Activated CD4-positive, alpha-beta T cell treated with anti-CD3 and anti-CD28 coated beads for 1 hour (primary cell): ENCODE measurements around the gene ADCY7.

Experiments
- DNase-seq: peaks from one replicate; pipeline ENCODE4 v3.0.0-alpha.2; 2020

Gene ADCY7

DNA sequence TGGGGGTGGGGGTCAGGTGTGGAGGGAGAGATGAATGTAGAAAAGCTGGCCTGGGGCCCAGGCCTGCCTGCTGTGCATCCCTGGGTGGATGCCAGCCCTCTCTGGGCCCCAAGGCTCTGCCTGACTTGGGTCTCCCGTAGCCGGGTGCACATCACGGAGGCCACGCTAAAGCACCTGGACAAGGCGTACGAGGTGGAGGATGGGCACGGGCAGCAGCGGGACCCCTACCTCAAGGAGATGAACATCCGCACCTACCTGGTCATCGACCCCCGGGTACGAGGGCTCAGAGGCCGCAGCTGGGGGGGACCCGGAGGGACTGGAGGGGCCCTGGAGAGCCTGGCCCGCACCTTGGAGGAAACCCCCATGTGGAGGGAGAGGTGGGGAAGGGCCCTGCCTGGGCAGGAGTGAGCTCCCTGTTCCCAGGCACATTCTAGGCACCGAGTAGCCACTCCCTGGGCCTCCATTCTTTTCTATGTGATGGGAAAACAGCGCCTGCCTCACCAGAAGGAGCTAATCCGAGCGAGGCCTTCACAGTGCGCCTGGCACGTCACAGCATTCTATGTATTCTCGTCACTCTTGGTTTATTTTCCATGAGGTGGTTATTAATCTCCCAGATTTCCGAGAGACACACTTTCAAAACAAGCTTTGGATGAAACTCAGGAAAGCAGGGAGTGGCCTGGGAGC lies 34.7 kb downstream of the ADCY7 start:
- no peak for DNase-seq

DNA sequence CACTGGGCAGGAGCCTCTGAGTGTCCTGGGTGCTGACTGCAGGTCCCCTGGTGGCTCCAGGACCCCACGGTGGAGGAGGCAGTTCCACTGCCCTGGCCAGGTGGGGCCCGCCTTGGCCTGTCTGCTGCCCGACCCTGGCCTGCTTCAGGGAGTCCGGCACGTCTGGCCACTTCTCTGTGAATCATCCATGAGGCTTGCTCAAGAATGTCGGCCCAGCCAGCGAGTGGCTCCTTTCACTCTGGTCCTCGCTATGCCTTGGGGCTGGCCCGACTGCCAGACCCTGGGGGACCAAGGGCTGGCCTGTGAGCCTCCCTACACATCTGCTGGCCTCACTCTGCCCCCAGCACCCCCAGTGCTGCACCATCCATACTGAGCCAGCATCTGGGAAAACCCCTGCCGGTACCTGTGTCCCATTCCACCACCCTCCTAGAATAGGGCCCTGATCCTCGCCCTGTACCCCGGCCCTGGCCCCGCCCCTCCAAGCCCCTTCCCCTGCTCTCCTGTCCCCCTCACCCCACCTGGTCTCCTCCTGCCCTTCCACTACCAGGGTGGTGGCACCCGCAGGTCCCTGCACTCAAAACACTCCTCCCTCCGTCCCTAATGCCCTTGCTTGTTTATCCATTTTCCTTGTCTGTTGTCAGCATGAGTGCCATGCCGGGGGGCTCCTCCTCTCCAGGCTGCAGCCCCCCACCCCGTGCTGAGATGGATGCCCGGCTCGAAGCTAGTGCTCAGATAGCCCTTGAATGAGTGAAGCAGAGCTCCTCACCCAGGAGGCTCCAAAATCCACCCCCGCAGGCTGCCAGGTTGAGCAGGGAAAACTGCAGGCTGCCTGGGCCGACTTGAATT lies 35.5 kb downstream of the ADCY7 start:
- DNase-seq: no peak

DNA sequence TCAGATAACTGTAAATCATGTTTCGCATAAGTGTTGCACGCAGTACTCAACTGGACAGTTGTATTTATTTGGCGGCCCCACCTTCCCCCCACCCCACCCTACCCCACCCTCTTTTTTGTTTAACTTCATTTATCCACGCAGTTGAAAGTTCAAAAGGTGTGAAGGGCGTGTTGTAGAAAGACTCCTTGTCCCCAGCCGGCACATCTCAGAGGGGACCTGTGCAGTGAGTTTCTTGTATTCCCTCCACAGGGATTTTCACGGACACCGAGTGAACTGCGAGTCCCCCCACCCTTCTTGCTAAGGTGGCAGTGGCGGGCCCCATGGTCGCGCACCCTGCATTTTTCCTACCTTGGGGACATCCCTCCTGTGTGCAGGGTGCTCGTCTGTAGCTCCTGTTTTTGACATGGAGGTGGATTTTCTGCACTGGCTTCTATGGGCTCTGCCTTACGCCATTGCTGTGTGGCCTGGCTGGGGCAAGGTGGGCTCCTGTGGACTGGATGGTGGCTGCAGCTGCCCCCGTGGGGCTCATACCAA lies 36.2 kb downstream of the ADCY7 start:
- no peak for DNase-seq

DNA sequence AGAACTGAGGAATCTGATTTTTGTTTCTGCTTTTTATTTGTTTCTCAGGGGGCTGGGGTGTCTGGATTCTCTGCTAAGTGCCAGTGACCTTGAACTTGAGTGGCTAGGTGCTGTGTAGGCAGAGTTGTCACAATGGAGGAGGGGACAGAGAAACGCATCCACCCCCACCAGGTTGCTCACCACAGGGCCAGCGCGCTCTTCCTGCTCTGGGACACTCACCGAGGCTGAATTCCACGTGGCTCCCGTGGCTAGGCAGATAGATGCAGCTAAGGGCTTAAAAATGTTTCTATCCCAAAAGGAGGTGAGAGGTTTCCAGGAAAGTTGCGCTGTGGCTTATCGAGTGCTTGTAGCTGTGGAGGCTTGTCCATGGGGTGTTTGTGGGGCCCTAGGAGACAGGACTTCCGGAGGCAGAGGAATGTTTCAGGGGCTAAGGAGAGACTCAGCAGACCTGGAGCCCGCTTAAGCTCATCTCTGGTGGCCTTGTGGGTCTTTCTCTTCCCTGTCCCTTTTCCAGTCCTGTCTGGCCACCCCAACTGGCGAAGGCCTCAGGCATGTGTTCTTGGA lies 36.8 kb downstream of the ADCY7 start:
- DNase-seq: no peak

DNA sequence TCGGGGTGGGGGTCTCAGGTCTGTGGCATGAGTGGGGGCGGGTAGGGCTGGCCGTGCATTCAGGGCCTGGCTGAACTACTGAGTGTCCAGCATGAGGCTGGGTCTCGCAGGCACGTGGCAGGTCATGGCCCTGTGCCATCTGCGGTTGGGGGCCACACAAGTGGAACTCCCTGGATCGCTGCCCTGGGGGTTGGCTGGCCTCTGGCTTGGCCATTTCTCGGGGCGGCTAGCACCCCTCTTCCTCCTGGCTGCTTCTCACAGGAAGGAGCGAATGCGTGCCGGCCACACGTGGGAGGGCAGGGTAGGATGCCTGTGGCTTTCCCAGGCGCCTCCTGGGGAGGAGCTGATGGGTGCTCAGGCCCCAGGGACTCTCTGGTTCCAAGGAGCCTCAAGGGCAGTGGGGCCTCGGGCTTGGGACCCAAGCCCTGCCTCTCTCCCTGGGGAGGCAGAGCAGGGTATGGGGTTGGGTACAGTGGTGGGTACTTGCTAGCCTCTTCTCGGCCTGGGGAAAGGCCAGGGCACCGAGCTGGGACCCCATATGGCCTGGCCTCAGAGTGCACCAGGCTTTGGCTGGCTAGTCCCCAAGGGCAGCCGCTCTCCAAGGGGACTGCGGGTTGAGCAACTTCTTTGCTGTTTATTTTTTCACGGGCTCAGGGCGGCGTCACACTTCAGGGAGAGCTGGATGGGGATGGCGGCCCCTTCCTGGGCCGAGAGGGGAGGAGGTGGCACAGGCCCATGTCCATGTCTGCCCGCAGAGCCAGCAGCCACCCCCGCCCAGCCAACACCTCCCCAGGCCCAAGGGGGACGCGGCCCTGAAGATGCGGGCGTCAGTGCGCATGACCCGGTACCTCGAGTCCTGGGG lies 37.5 kb downstream of the ADCY7 start:
- no peak for DNase-seq

DNA sequence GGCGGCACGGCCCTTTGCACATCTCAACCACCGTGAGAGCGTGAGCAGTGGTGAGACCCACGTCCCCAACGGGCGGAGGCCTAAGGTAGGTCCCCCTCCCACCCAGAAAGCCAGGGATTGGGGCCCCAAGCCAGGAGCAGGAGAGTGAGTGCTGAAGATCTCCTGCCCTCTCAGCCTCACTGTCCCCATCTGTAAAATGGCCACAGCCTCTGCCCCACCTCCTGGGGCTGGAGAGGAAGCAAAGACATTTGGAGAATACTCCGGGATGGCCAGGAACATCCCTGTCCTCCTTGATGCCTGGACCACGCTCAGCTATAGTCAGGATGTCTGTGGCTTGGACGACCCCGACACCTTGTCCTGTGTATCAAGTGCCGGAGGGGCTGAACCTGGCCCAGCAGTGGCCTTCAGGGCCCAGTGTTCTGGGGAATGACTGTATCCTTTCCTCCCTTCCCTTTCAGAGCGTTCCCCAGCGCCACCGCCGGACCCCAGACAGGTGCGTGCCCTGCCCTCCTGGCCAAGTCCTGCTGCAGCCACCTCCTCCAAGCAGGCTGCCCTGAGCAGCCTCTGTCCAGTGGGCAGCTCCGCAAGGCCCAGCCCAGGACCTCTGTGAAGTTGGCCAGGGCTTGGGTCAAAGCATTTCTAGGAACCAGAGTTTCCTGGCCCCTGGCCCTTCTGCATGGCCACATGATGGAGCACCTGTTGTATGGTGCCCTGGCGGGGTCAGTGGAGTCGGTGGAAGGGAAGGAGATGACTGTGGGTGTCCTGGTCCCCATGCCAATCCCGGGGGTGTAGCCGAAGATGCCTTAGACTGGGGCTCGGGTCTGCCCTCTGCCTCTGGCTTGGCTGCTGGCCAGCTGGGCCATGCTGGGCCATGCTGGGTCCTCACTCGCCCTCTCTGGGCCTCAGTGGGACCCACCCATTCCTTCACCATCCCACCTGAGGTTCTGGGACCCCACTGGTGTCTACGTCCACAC lies 38.4 kb downstream of the ADCY7 start:
- DNase-seq: no peak

DNA sequence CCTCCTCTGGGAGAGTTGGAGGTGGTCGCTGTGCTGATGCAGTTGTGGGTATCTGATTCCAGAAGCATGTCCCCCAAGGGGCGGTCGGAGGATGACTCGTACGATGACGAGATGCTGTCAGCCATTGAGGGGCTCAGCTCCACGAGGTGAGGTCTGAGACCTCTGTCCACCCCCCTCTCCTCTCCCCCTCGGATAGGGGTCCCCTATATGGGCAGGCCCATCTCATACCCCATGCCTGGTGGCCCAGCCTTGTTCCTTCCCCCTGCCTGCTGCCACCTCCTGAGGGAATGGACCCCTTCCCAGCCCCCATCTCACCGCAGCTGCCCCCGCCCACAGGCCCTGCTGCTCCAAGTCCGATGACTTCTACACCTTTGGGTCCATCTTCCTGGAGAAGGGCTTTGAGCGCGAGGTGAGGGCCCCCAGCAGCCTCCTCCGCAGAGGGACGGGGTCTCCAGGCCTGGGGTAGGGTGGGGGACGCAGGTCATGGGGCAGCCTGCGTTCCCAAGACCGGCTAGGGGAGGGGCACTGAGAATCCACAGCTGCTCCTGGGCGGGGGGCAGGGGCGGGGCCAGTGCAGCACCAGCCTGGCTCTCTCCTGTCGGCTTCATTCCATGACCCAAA lies 39.2 kb downstream of the ADCY7 start:
- DNase-seq: no peak

DNA sequence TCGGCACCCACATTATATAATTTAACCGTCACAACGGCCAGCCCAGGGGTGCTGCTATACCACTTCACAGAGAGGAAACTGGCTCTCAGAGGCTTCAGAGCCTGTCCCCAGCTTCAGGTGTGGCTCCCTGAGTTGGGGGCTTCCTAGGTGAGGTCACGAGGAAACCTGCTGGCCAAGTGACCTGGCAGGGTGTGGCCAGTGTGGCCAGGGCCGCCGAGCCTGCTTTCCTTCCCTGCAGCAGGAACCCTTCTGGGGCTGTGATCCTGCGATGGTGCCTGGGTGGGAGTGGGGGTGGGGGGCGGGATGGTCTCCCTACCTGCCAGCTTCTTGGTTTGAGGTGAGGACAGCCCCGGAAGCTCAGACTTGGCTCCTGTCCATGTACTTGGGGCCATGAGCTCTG lies 39.9 kb downstream of the ADCY7 start:
- DNase-seq: peak; percentile 1

DNA sequence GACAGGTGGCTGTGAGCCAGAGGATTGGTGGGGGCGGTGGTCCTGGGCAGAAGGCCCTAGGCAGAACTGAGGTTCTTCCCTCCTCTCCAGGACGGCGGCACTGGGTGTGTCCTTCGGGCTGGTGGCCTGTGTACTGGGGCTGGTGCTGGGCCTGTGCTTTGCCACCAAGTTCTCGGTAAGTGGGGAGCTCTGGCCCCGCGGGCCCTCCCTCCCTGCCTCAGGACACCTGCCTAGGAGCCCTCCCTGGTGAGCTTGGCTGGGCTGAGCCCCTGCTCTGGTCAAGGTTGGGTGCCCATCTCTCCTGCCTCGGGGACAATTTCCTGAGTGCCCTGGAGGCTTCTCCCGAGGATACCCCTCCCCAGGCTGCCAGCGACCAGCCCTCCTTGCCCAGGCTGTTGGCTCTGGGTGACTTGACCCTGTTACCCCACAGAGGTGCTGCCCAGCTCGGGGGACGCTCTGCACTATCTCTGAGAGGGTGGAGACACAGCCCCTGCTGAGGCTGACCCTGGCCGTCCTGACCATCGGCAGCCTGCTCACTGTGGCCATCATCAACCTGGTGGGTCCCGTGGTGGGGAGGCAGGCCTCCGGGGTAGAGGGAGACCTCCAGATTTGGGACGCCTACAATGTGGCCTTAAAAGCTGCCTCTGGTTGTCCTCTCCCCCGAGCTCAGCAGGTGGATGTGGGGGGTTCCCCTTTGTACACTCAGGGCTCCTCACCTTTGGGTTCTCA lies 42.0 kb downstream of the ADCY7 start:
- no peak for DNase-seq

DNA sequence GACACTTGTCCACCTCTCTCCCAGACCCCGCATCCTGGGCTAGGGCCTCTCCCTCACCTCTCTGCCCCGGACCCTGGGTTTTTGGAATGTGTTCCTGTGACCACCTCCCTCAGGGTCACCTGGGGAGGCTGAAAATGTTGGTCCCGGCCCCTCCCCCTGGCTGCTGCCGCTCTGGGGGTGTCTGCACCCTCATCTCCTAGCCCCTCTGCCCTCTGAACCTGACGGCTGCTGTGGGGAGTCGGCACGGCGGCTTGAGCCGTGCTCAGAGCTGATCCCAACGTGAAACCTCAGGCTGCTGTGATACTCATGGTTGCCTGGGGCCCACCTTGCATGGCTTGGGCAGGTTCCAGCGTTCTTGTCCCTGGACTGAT lies 42.8 kb downstream of the ADCY7 start:
- no peak for DNase-seq

DNA sequence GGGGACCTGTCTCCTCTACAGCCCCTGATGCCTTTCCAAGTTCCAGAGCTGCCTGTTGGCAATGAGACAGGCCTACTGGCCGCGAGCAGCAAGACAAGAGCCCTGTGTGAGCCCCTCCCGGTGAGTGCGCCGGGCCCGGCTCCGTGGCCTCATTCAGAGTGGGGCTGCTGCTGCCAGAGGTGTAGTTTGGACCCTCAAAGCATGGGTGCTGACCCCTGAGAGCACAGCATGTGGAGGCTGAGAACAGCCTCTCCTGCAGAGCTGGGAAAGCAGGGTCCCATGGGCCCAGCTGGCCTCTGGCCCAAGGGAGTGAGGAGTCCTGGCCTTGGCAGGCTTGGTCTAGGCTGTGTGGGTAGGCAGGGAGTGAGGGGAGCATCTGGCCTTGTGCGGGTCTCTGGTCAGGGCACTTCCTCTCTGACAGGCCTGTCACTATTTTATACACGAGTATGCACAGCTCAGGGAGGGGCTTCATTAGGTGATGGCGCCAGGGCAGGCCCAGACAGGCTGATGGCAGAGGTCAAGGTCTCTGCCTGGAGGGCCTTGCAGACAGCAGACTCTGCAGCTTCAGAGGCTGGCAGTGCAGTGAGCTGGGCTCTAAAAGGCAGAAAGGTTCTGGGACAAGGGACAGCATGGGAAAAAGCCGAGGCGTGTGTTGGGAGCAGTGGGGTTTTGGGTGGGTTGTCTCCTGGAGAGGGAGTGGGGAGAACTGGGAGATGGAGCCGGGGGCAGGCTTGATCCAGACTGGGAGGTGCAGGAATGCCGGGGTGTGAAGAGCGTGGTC lies 43.4 kb downstream of the ADCY7 start:
- DNase-seq: no peak

DNA sequence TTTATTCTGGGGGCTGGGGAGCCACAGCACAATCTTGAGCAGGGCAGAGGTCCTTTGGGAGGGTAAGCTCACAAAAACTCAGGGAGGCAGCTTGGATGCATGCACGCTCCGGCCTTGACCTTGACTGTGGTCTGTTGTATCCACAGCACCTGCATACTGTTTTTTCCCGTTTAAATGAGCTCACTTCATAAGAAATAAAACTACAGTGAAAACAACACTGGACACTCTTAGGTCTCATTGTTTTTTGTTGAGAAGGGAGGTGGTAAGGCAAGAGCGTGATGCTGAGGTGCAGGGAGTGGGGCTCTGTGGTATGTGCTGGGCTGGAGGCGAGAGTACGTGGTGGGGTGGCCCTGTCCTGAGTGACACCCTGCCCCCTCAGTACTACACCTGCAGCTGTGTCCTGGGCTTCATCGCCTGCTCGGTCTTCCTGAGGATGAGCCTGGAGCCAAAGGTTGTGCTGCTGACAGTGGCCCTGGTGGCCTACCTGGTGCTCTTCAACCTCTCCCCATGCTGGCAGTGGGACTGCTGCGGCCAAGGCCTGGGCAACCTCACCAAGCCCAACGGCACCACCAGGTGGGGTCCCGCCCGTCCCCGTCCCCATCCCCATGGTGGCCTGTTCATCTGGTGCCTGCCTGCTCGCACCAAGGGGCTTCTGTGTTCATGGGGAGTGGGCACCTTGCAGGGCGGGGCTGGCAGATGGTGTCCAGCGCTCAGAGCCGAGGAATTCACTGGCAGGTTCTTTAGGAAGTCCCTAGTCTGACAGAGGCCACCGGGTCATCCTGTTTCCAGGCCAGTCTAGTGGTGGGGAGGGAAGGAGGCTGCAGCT lies 44.2 kb downstream of the ADCY7 start:
- DNase-seq: no peak

DNA sequence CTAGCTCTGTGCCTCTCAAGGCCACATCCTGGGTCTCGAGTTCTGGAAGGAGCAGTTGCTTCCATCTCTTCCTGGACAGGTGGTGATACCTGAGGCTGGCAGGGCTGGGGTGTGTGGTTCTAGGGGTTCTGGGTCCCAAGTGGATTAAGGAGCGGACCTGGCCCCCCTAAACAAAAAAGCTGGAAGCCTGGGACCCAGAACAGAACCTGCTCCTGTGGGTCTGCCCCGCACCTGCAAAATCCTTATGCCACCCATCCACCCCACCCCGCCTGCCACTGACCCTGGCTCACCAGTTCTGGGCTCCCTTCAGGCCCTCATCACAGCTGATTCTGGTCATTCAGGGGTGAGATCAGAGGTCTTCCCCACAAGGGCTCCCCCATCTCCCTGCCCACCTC lies 44.8 kb downstream of the ADCY7 start:
- DNase-seq: no peak

DNA sequence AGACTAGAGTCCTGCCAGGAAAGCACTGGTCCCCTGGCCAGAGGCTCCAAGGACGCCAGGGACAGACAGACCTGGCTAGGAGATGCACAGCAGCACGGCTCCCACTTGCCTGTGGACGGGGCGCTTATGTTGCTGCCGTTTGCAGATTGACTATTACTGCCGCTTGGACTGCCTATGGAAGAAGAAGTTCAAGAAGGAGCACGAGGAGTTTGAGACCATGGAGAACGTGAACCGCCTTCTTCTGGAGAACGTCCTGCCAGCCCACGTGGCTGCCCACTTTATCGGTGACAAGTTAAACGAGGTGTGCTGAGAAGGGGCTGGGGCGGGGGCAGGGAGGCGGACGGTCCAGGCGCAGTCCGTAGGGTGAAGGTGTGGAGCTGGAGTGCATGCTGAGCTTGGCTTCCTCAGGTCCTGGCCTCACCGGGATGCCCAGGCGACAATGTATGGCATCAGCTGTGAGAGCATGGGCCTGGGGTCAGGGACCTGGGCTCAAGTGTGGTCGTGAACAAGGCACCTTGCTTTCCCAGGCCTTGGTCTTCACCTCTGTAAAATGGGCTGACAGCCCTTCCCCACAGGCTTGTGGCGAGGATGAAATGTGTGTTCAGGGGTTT lies 45.6 kb downstream of the ADCY7 start:
- DNase-seq: no peak

DNA sequence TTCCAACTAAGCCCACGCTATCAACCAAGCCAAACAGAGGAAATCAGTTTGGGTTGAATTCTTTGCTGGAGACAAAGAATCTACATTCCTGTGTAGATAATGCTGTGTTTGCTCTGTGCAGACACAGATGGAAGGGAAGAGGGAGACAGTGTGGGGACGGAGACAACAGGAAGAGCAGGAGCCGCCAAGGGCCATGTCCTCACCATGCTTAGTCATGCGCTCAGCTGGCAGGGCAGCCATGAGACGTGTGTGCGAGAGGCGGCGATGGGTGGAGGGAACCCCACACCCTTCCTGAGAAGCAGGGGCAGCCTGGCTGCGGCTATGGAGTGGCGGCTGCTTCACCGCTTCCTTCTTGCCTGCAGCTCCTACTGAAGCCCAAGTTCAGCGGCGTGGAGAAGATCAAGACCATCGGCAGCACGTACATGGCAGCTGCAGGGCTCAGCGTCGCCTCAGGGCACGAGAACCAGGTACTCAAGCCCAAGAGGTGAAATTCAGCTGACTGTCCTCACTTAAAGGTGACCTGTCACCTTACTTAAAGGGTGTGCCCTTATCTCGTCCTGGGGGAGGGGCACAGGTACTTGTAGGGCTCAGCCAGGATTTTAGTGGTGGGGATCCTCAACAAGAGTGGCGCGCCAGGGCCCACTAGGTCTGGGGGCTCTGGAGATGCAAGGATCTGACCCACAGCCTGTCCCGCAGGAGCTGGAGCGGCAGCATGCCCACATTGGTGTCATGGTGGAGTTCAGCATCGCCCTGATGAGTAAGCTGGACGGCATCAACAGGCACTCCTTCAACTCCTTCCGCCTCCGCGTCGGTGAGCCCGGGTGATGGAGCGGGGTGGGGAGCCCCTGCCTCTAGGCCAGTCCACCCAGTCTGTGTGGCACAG lies 47.5 kb downstream of the ADCY7 start:
- DNase-seq: peak; percentile 25

DNA sequence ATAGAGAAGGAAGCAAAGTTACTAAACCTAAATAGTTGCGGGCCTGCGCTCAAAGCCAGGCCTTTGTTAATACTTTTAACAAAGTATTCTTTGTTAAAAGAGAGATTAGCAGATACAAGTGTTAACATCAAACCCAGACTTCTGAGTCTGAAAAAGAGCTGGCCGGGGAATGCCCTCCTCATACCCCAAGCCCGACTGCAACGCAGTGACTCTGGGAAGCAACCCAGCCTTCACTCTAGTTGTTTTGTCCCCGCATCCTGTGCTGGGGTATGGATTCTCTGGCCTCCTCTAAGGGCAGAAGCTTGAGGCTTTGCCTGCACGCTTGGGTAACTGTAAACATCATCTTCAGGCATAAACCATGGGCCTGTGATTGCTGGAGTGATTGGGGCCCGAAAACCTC lies 48.3 kb downstream of the ADCY7 start:
- DNase-seq: no peak

DNA sequence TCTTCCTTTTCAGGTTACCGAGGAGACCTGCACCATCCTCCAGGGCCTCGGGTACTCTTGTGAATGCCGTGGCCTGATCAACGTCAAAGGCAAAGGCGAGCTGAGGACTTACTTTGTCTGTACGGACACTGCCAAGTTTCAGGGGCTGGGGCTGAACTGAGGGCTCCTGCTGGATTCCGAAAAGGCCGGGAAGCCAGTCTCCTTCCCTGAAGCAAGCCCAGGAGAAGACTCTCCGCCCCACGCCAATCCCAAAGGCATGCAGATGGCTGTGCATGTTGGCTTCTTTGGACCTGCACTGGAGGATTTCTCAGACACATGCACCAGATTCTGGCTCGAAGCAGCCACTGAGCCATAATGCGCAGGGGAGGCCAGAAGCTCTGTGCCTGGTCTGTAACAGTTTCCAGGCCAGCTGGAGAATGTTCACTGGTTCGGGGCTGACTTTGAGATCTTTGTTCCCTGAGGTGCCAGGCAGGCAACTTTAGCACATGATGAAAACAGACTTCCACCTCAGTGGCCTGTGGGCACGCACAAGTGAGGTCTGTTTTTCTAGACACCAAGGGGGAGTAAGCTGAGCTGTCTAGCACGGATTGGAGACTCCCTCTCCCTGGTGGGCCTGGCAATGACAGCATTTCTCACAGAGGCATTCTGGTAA lies 49.1 kb downstream of the ADCY7 start:
- no peak for DNase-seq
